ENCODE data around the gene ATF7IP2.
A peak's percentile ranks its signal among the peaks of the same experiment; 100 is the strongest.
"Not testable (repeated sequence)": the region's sequence is repeated elsewhere in the genome, so short reads cannot be mapped to it uniquely, and the experiment has no call there.

ATF7IP2 gene, protein sequence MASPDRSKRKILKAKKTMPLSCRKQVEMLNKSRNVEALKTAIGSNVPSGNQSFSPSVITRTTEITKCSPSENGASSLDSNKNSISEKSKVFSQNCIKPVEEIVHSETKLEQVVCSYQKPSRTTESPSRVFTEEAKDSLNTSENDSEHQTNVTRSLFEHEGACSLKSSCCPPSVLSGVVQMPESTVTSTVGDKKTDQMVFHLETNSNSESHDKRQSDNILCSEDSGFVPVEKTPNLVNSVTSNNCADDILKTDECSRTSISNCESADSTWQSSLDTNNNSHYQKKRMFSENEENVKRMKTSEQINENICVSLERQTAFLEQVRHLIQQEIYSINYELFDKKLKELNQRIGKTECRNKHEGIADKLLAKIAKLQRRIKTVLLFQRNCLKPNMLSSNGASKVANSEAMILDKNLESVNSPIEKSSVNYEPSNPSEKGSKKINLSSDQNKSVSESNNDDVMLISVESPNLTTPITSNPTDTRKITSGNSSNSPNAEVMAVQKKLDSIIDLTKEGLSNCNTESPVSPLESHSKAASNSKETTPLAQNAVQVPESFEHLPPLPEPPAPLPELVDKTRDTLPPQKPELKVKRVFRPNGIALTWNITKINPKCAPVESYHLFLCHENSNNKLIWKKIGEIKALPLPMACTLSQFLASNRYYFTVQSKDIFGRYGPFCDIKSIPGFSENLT

DNA sequence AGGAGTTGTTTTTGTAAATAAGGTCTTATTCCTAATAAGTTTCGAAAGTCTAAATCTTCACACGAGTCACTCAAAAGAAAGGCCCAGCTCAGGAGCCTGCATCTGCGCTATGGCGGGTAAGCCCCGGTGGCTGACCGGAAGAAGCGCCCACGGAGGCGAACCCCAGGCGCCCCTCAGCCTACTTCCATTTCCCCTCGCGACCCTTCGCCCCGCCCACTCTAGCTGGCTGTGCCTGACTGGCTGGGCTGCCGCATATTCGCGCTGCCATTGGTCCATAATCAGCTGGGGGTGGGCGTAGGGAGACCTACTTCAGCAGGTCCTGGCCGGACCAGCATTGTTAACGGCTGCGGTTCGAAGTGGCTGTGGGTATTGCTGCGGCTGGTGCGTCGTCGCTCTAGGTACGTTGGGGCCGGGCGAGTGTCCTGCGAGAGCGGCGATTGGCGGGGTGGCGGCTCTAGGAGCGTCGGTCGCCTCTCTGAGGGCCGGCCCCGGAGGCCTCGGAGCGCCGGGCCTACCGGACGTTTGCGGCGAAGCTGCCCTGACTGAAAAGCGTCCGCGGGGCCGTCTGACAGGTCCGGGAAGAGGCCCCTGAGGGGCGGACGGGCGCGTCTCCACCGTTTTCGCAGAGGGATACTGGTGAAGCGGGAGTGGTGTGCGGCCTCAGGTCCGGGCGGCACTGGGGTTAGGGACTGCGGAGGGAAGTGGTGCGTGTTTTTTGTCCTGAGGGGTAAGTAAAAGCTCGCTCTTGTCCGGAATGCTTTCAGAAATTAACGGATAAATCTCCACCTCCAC is at the start of gene ATF7IP2:
Gene ATF7IP2 (plus strand): TSS at position 337 of the 792 bp plus-strand sequence. CDS start 44,560 bp downstream, outside the sequence.
- ATAC-seq, result peak; percentile 98

DNA sequence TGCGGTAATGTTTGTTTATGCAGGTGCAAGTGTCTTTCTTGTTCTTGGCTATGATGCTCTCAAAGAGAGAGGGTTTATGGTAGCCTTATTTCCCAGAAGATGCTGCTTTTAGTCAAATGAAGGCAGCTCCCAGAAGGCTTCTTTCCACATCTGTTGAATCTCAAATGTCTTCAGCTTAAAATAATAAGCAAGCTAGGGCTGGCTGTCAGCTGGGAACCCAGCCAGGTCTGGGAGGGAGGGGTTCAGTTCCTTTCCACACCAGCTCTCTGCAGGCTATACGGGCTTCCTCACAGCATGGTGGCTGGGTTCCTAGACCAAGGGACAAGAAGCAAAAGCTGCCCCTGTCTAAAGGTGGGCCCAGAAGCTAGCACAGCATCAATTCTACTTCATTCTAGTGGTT is 47.4 kb upstream of the ATF7IP2 start:
- ATAC-seq, result no peak

DNA sequence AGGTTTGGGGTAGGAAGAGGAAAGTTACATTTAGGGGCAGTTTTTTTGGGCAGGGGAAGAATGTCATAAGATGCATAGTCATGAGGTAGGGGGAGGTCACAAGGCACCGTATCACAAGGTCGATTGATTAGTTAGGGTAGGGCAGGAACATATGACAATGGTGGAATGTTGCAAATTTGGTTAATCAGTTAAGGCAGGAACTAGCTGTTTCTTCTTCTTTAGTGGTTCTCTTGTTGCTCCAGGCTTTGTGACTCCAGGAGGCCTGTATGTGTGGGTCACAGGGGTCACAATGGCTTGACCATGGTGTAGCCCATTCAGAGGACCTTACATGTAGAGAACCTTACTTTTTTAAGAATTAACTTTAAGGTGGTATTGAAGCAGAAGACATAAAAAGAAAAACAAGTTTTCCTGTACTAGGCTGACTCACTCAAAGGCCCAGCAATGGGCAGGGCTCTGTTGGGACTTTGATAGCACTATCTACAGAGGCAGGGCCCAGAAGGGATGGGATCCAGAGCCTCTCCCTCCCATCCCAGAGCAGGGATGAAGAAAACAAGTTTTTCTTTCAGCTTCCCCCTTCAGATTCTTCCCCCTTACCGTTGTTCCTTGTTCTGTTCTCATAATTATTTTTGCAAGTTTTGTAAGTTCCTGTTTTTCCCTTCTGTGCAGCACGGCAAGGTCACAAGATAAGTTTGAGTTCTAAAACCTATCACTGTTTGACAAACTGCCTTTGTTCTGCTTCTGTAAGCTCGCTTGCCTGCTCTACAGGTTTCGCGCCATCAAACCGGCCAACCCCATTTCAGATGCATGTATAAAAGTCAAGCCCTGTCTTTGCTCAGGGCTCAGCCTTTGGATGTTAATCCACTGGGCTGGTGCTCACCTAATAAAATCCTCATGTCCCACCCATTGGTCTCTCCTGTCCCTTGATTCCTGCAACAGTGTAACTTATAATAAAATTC is 45.8 kb upstream of the ATF7IP2 start:
- ATAC-seq, result no peak

DNA sequence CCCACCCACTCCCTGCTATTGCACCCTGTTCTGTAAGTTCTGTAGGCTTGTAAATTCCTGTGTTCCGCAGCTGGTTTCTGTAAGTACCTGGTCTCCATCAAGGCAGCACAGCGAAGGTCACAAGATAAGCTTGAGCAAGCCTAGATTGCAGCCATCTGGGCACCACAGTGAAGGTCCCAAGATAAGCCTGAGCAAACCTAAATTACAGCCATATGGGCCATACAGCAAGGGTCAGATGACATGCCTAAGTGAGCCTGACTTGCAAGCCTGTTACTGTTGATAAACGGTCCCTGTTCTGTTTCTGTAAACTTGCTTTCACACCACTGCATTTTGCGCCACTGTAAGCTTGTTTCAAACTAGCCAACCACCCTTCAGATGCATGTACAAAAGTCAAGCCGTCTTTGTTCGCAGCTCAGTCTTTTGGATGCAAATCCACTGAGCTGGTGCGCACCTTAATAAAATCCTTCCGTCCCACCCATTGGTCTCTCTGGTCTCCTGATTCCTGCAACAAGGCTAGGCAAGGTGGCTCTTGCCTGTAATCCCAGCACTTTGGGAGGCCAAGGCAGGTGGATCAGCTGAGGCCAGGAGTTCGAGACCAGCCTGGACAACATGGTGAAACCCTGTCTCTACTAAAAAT is 42.6 kb upstream of the ATF7IP2 start:
- ATAC-seq, result no peak

DNA sequence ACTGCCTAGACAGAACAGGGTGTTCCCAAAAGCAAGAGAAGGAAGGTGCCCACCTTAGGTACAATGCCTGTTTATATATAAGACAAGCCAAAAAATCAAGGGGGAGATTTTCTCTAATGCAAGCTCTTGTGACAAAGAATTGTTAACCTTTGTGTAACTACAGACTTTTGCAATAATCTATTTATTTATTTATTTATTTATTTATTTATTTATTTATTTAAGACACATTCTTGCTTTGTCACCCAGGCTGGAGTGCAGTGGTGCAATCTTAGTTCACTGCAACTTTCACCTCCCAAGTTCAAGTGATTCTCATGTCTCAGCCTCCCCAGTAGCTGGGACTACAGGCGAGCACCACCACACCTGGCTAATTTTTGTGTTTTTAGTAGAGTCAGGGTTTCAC is 41.2 kb upstream of the ATF7IP2 start:
- not testable (repeated sequence) for ATAC-seq

DNA sequence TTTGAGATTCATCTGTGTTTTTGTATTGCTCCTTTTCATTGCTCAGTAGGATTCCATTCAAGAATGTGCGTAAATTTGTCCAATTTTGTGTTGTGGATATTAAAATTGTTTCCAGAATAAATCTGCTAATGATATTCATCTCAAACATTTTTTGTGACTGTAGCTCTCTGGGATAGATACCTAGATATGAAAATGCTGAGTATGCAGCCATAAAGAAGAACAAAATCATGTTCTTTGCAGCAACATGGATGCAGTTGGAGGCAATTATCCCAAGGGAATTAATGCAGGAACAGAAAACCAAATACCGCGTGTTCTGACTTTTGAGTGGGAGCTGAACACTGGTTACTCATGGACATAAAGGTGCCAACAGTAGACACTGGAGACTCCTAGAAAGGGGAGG is 40.2 kb upstream of the ATF7IP2 start:
- no peak for ATAC-seq

DNA sequence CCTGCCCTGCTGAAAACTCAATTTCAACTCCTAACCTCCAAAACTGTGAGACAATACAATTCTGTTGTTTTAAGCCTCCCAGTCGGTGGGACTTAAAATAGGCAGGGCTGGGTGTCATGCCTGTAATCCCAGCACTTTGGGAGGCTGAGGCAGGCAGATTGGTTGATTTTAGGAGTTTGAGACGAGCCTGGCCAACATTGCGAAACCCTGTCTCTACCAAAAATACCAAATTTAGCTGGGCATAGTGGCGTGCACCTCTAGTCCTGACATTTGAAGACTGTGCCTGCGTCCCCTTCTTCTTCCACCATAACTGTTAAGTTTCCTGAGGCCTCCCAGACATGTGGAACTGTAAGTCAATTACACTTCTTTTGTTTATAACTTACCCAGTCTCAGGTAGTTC is 36.0 kb upstream of the ATF7IP2 start:
- ATAC-seq, result no peak

DNA sequence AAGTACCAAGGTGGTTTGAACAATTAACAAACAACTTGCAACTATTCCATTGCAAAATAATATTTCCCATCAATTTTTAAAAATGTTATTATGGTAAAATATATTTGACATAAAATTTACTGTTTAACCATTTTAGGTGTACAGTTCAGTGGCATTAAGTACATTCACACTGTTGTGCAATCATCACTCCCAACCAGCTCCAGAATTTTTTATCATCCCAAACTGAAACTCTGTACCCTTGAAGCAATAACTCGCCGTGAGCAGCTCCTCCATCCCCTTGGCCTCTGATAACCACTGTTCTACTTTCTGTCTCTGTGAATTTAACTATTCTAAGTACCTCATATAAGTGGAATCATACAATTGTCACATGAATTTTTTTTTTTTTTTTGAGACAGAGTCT is 33.6 kb upstream of the ATF7IP2 start:
- ATAC-seq, result no peak

DNA sequence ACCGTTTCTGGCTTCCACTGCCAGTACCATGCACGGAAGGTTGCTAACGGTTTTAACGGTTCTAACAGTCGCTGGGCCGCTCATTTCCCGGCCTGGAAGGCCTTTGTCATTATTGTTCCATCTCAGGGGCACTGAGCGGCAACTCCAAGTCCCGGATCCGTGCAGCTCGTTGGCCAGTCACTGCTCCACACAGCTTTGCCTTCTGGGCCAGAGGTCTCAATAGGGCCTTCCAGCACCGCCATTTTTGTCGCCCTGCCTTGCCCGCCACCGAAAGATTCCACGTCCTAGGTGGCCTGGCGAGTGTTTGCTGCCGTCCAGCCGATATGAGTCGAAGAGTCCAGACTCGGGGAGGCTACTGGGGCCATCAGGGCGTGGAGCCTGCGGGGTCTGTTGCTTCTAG is 30.3 kb upstream of the ATF7IP2 start:
- ATAC-seq, result no peak

DNA sequence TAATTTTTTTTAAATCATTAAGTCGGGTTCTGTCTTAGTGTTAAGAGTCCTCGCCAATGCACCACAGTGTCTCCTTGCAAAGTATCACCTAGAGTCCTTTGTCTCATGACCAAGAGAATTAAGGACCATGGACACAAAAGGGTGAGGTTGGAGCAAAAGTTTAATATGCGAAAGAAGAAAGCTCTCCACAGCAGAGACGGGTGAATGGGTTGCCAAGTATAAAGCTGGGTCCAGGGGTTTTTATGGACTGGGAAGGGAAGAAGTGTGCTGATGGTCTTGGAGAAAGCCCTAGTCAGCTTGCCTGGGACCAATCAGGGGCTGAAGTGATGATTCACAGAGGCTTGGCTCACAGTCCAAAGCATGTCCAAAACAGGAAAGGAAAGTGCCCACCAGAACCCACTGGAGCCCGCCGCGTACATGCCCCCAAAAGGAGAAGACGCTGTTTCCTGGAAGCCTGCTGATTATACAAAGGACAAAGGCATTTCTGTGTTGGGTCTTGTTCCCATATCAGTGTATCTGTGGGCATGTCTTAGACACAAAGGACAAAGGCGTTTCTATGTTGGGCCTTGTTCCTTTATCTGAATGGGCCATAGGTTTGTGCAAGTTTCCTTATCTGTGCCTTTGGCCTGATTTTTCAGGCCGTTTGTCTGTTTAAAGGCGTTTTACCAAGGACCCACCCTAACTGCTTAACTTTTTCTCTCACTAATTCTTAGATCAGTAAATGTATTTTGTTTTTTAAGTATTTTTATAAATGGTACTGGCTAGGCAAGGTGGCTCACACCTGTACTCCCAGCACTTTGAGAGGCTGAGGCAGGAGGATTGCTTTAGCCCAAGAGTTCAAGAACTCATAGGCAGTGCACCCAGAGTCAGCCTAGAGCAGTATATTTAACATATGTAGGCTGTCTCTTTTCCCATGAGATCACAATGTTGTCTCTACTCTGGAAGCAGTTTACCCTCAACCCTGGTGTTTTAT is 28.7 kb upstream of the ATF7IP2 start:
- ATAC-seq, result no peak

DNA sequence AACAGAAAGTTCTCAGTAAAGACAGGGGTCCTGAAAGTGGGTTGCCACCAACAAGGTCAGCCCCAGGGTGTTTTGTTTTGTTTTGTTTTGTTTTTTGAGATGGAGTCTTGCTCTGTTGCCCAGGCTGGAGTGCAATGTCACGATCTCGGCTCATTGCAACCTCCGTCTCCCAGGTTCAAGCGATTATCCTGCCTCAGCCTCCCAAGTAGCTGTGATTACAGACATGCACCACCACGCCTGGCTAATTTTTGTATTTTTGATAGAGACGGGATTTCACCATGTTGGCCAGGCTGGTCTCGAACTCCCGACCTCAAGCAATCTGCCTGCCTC is 24.1 kb upstream of the ATF7IP2 start:
- ATAC-seq, result not testable (repeated sequence)

DNA sequence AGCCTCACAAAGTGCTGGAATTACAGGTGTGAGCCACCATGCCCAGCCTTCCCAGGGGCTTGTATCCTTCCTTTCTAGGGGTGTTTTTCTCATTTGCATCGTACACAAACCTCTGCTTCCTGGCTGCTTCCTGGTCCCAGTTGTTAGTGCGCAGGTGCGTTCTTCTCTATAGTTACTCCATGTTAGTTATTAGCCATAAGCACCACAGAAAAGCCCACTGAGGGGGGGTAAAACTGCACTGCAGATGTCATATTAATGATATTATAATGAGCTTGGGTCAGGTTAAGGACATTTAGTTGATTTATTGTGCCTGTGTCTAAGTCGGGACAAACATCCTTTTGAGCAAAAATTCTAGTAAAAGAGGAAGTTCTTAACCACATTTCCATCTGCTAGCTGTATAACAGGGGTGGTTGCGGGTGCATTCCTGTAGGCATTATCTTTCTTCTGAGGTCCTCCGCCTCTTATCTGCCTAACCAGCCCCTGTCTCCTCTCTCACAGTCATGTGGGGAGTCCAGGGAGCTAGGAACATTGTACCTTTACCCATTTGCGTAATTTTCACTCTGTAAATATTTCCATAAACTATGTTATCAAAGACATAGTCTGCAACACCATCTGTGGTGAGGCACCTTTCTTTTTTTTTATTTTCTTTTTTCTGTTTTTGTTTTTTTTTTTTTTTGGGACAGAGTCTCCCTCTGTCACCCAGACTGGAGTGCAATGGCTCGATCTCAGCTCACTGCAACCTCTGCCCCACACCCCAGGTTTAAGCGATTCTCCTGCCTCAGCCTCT is 23.6 kb upstream of the ATF7IP2 start:
- no peak for ATAC-seq

DNA sequence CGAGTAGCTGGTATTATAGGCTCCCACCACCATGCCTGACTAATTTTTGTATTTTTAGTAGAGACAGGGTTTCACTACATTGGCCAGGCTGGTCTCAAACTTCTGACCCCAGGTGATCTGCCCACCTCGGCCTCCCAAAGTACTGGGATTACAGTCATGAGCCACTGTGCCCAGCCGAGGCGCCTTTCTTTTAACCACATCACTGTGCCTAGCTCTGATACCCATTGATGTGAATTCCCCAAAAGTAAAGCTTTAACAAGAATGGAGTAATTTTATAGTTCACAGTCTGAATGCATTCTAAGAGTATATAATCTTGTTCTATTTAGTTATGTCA is 23.0 kb upstream of the ATF7IP2 start:
- not testable (repeated sequence) for ATAC-seq

DNA sequence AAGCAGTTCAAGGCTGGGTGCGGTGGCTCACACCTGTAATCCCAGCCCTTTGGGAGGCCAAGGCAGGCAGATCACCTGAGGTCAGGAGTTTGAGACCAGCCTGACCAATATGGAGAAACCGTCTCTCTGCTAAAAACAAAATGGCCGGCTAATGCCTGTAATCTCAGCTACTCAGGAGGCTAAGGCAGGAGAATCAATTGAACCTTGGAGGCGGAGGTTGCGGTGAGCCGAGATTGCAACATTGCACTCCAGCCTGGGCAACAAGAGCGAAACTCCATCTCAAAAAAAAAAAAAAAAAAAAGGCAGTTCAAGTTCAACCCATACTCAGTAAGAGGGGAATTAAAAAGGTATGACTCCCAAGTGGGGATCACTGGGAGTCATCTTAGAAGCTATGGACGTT is 19.2 kb upstream of the ATF7IP2 start:
- not testable (repeated sequence) for ATAC-seq

DNA sequence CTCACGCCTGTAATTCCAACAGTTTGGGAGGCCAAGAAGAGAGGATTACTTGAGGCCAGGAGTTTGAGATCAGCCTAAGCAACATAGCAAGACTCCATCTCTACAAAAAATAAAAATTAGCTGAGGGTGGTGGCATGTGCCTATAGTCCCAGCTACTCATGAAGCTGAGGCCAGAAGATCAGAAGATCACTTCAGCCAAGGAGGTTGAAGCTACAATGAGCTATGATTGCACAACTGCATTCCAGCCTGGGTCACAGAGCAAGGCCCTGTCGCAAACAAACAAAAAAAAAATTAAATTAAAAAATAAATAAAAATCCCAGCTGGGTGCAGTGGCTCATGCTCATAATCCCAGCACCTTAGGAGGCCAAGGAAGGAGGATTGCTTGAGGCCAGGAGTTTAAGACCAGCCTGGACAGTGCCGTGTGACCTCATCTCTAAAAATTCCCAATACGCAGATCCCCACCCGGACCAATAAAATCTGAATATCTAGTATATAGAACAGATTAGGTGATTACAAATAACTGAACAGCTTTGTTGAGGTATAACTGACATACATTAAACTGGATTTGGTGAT is 18.2 kb upstream of the ATF7IP2 start:
- no peak for ATAC-seq

DNA sequence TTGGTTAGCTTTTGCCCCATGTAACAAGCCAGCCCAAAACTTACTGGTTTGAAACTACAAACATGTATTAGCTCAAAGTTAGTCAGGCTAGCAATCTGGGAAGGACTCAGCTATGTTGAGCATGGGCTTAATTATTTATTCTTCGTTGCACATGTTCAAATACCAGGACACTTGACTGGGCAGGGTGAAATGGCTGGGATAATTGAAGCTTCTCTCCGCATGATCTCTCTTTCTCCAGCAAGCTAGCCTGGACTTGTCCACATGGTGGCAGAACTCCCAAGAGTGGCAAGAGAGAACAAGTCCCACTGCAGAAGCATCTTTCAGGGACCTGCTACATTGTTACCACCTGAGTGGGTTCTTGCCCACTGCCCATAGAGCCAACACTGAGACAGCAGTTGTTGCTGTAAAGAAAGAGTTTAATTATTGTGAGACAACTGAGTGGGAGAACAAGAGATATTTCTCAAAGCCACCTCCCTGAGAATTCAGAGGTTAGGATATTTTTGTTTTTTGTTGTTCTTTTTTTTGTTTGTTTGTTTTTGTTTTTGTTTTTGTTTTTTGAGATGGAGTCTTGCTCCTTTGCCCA is 16.8 kb upstream of the ATF7IP2 start:
- ATAC-seq, result no peak

DNA sequence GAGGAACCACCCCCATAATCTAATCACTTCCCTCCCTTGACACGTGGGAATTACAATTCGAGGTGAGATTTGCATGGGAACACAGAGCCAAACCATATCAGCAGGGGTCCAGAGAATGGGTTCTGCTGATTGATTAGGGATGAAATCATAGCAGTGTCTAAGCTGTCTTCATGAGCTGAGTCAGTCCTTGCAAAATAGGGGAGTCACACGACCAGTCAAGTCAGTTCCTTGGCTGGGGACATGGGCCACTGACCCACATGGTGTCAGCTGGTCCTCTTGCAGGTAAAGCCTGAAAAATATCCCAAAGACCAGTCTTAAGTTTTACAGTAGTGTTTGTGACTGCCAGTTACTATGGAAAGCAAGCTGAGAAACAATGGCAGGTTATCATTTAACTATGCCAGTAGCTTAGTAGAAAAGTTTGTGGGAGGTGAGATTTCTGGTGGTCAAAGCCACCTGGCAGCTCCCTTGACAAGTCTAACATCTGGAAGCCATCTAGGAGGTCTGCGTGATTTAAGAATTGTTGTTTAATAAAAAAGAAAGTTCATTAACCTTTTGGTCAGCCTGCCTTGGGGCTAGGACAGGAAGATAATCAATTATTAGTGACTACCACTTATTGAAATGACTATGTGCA is 15.7 kb upstream of the ATF7IP2 start:
- no peak for ATAC-seq

DNA sequence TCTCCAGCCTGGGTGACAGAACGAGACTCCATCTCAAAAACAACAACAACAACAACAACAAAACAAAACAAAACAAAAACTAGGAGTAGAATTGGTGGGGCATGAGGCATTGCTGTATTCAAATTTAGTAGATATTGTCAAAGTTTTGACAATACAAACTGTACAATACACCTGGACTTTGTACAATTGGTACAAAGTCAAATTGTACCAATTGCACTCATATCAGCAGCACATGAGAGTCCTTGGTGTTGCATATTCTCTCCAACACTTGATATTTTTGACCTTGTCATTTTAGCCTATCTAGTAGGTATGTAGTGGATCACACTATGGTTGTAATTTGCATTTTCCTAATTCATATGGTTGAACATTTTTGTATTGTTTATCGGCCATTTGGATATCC is 14.3 kb upstream of the ATF7IP2 start:
- ATAC-seq, result no peak

DNA sequence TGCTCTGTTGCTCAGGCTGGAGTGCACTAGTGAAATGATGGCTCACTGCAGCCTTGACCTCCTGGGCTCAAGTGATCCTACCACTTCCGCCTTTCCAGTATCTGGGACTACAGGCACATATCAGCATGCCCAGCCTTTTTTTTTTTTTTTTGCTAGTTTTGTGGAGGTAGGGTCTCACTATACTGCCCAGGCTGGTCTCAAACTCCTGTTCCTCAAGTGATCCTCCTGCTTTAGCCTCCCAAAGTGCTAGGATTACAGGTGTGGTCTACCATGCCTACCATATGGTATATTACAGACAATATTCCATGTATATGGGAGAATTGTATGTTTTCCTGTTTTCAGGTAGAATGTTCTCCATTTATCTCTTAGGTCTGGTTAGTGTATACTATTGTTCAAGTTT is 12.3 kb upstream of the ATF7IP2 start:
- ATAC-seq, result no peak

Measured in activated CD4-positive, CD25-positive, alpha-beta regulatory T cell treated with anti-CD3 and anti-CD28 coated beads, Interleukin-2, amount 50 U/mL, for 24 hours (primary cell).